Measurements from ENCODE around the gene HAND1.

- TF ChIP-seq POLR2AphosphoS5 (IDR thresholded peaks at IDR 0.05; ENCODE audit: low read depth) (no peak), CTCF (conservative IDR thresholded peaks at IDR 0.05; ENCODE audit: low read depth in 2 of 2) (no peak)
Observed at GRCh38 chr5:154430466-154430865, 47.6 kb downstream of the HAND1 start.
